Measurements from ENCODE around the gene GAPDH.
"Not testable (repeated sequence)": the region's sequence is repeated elsewhere in the genome, so short reads cannot be mapped to it uniquely, and the experiment has no call there.

Gene GAPDH

GRCh38 chr12:6535960-6536847 lies 1.9 kb downstream of the GAPDH start:
- peak overlapping the region; percentile 33 to 99 (median 89) for H3K27ac Mint-ChIP-seq
- peaks cover 52% of the 10 kb centered on the region for H3K4me1 Mint-ChIP-seq
- peaks cover 35% of the 10 kb centered on the region for H3K36me3 Mint-ChIP-seq (ENCODE audit: low read depth)
- TF ChIP-seq CTCF (IDR thresholded peaks at IDR 0.05; ENCODE audit: unreplicated experiment in 3 of 3), result no peak
- H3K4me3 Mint-ChIP-seq, result peak overlapping the region; percentile 88 to 95 (median 93)
- no peaks in the 10 kb centered on the region for H3K9me3 Mint-ChIP-seq
- no peaks in the 10 kb centered on the region for H3K27me3 Mint-ChIP-seq (ENCODE audit: low read depth)

- peak overlapping the region; percentile 18 to 42 (median 19) for H3K27ac Mint-ChIP-seq
- H3K4me3 Mint-ChIP-seq, result peak overlapping the region; percentile 88 to 95 (median 89)
- peaks cover 30% of the 10 kb centered on the region for H3K36me3 Mint-ChIP-seq (ENCODE audit: low read depth)
- no peak for TF ChIP-seq CTCF (IDR thresholded peaks at IDR 0.05; ENCODE audit: unreplicated experiment in 3 of 3)
- peaks cover 55% of the 10 kb centered on the region for H3K4me1 Mint-ChIP-seq
- no peaks in the 10 kb centered on the region for H3K9me3 Mint-ChIP-seq
- no peaks in the 10 kb centered on the region for H3K27me3 Mint-ChIP-seq (ENCODE audit: low read depth)
Observed at GRCh38 chr12:6536894-6537579, 2.7 kb downstream of the GAPDH start.

- H3K9me3 Mint-ChIP-seq; H3K27me3 Mint-ChIP-seq (ENCODE audit: low read depth): not testable (repeated sequence)
- peak; percentile 75 to 85 (median 81) for TF ChIP-seq CTCF (IDR thresholded peaks at IDR 0.05; ENCODE audit: unreplicated experiment in 3 of 3)
- Mint-ChIP-seq H3K27ac (peak overlapping the region; percentile 84 to 89 (median 86)), H3K36me3 (ENCODE audit: low read depth) (peaks cover 37% of the 10 kb centered on the region), H3K4me3 (peak overlapping the region; percentile 83 to 89 (median 88)), H3K4me1 (peaks cover 55% of the 10 kb centered on the region)
Observed at GRCh38 chr12:6537580-6538419, 3.5 kb downstream of the GAPDH start.

- Mint-ChIP-seq H3K4me3 (peak overlapping the region in 1 of 3 experiments; percentile 21), H3K4me1 (peaks cover 48% of the 10 kb centered on the region), H3K27ac (peak overlapping the region in 2 of 3 experiments; percentile 41 to 90), H3K9me3 (no peaks in the 10 kb centered on the region), H3K36me3 (ENCODE audit: low read depth) (peaks cover 41% of the 10 kb centered on the region), H3K27me3 (ENCODE audit: low read depth) (no peaks in the 10 kb centered on the region)
- TF ChIP-seq CTCF (IDR thresholded peaks at IDR 0.05; ENCODE audit: unreplicated experiment in 3 of 3), result no peak
Observed at GRCh38 chr12:6538420-6539313, 4.3 kb downstream of the GAPDH start.

GRCh38 chr12:6539314-6539682 lies 5.0 kb downstream of the GAPDH start:
- peak overlapping the region; percentile 2 to 31 (median 2) for H3K4me3 Mint-ChIP-seq
- TF ChIP-seq CTCF (IDR thresholded peaks at IDR 0.05; ENCODE audit: unreplicated experiment in 3 of 3), result no peak
- no peaks in the 10 kb centered on the region for H3K27me3 Mint-ChIP-seq (ENCODE audit: low read depth)
- no peaks in the 10 kb centered on the region for H3K9me3 Mint-ChIP-seq
- H3K36me3 Mint-ChIP-seq (ENCODE audit: low read depth), result peaks cover 42% of the 10 kb centered on the region
- H3K4me1 Mint-ChIP-seq, result peaks cover 49% of the 10 kb centered on the region
- peak overlapping the region; percentile 90 to 97 (median 94) for H3K27ac Mint-ChIP-seq
